Liver (tissue), 9 donors: ENCODE results near the gene ROBO3. TPM values are rescaled to one million over a fixed set of nuclear protein-coding genes. Genes with fewer than 3 reads are reported as not detected.
A peak's percentile ranks its signal among the peaks of the same experiment; 100 is the strongest.

Source experiments
- DNase-seq: peaks from one replicate; pipeline ENCODE4 v3.0.0-alpha.2; 2017; ENCODE audit warnings: low spot score
- H3K27ac ChIP-seq, 2 donors: one replicate each; pipeline ENCODE4 v1.7.0; 2013; ENCODE audit warnings: inconsistent platforms in 2 of 2, low read length in 2 of 2, control low read depth in 1 of 2, low read depth in 1 of 2, mild to moderate bottlenecking in 1 of 2
- H3K27me3 ChIP-seq, 4 donors: one replicate each; pipeline versions ENCODE4 v1.6.1 to v1.7.0; 2013; ENCODE audit warnings: low read length in 3 of 4, inconsistent platforms in 1 of 4, mild to moderate bottlenecking in 1 of 4, moderate library complexity in 1 of 4; ENCODE audit not compliant: control insufficient read depth in 4 of 4, insufficient read depth in 4 of 4
- H3K36me3 ChIP-seq, 4 donors: one replicate each; pipeline versions ENCODE4 v1.6.1 to v1.7.0; 2013; ENCODE audit warnings: low read length in 3 of 4, mild to moderate bottlenecking in 3 of 4, low read depth in 1 of 4, moderate library complexity in 1 of 4; ENCODE audit not compliant: control insufficient read depth in 4 of 4, insufficient read depth in 3 of 4
- H3K4me1 ChIP-seq, 4 donors: one replicate each; pipeline versions ENCODE4 v1.6.1 to v1.7.0; 2013; ENCODE audit warnings: low read length in 3 of 4, mild to moderate bottlenecking in 3 of 4, moderate library complexity in 1 of 4; ENCODE audit not compliant: control insufficient read depth in 4 of 4, insufficient read depth in 4 of 4
- H3K4me3 ChIP-seq, 3 donors: one replicate each; pipeline versions ENCODE4 v1.6.1 to v1.7.0; 2013; ENCODE audit warnings: low read length in 3 of 3, control low read depth in 1 of 3, low read depth in 1 of 3, mild to moderate bottlenecking in 1 of 3
- H3K9ac ChIP-seq, 2 donors: one replicate each; pipeline ENCODE4 v1.7.0; 2013; ENCODE audit warnings: low read length in 2 of 2, mild to moderate bottlenecking in 2 of 2, moderate library complexity in 2 of 2, control low read depth in 1 of 2, low read depth in 1 of 2
- H3K9me3 ChIP-seq, 4 donors: one replicate each; pipeline versions ENCODE4 v1.6.1 to v1.7.0; 2013; ENCODE audit warnings: low read length in 3 of 4; ENCODE audit not compliant: control insufficient read depth in 4 of 4
- EGR1 ChIP-seq, 2 donors: IDR thresholded peaks; 2 replicates each; pipeline ENCODE4 v1.6.1; 2016 to 2018; ENCODE audit warnings: antibody characterized with exemption in 2 of 2, low read depth in 2 of 2
- FOXA1 ChIP-seq: IDR thresholded peaks from 2 replicates; pipeline ENCODE4 v1.6.1; 2016; ENCODE audit warnings: antibody characterized with exemption
- FOXA2 ChIP-seq: IDR thresholded peaks from 2 replicates; pipeline ENCODE4 v1.6.1; 2016; ENCODE audit warnings: antibody characterized with exemption
- GABPA ChIP-seq, 2 donors: IDR thresholded peaks in 1 of 2; conservative IDR thresholded peaks in 1 of 2; 2 replicates each; pipeline ENCODE4 v1.6.1; 2016; ENCODE audit warnings: antibody characterized with exemption in 2 of 2, mild to moderate bottlenecking in 1 of 2, moderate library complexity in 1 of 2
- HNF4A ChIP-seq, 2 donors: conservative IDR thresholded peaks; 2 replicates each; pipeline ENCODE4 v1.6.1; 2016; ENCODE audit warnings: antibody characterized with exemption in 2 of 2, mild to moderate bottlenecking in 2 of 2
- HNF4G ChIP-seq: IDR thresholded peaks from 2 replicates; pipeline ENCODE4 v1.6.1; 2016; ENCODE audit warnings: antibody characterized with exemption
- MAX ChIP-seq: IDR thresholded peaks from 2 replicates; pipeline ENCODE4 v1.6.1; 2016; ENCODE audit warnings: antibody characterized with exemption
- NR2F2 ChIP-seq: IDR thresholded peaks from 2 replicates; pipeline ENCODE4 v1.6.1; 2016; ENCODE audit warnings: antibody characterized with exemption
- RAD21 ChIP-seq, 2 donors: IDR thresholded peaks; 2 replicates each; pipeline ENCODE4 v1.6.1; 2016; ENCODE audit warnings: antibody characterized with exemption in 2 of 2, mild to moderate bottlenecking in 2 of 2
- REST ChIP-seq: IDR thresholded peaks from 2 replicates; pipeline ENCODE4 v1.6.1; 2016; ENCODE audit warnings: antibody characterized with exemption, mild to moderate bottlenecking
- RXRA ChIP-seq, 2 donors: IDR thresholded peaks; 2 replicates each; pipeline ENCODE4 v1.6.1; 2017 to 2018; ENCODE audit warnings: antibody characterized with exemption in 2 of 2, mild to moderate bottlenecking in 1 of 2
- SP1 ChIP-seq: IDR thresholded peaks from 2 replicates; pipeline ENCODE4 v1.6.1; 2018; ENCODE audit warnings: antibody characterized with exemption, mild to moderate bottlenecking
- TAF1 ChIP-seq: conservative IDR thresholded peaks from 2 replicates; pipeline ENCODE4 v1.6.1; 2016; ENCODE audit warnings: antibody characterized with exemption, mild to moderate bottlenecking
- WGBS: extraction: QIAGEN DNeasy Blood & Tissue Kit; methylation state at CpG from one replicate; pipeline ENCODE4 v1.1.7; 2013; 5-methylcytosine and 5-hydroxymethylcytosine counted together
- polyA plus RNA-seq, 2 donors: library from polyadenylated mRNA; stranded (reverse) in 1 of 2; unstranded in 1 of 2; fragments of 200-250 nt in 1 of 2; fragments of >200 nt in 1 of 2; fragmentation: Nextera tagmentation in 1 of 2; extraction: Ambion mirVana in 1 of 2; gene quantifications; one replicate each; pipeline versions ENCODE4 v1.2.1 to v1.2.3, GENCODE V29; 2013 to 2015
- total RNA-seq, 2 donors: library from RNA; depleted of rRNA; stranded (reverse); fragments of >200 nt; gene quantifications; one replicate each; pipeline ENCODE4 v1.2.3, GENCODE V29; 2014
- TF ChIP-seq, protein P1 (sequence below): IDR thresholded peaks from 2 replicates; pipeline ENCODE4 v1.6.1; 2016; ENCODE audit warnings: antibody characterized with exemption
- donor health status: healthy.
- donor health status: healthy.
- donor health status: healthy.
- donor health status: healthy.
- donor health status: healthy.

The ROBO3 gene
- total and polyA plus RNA-seq, 4 donors: 1.1 to 2.2 (median 1.4) TPM

DNA sequence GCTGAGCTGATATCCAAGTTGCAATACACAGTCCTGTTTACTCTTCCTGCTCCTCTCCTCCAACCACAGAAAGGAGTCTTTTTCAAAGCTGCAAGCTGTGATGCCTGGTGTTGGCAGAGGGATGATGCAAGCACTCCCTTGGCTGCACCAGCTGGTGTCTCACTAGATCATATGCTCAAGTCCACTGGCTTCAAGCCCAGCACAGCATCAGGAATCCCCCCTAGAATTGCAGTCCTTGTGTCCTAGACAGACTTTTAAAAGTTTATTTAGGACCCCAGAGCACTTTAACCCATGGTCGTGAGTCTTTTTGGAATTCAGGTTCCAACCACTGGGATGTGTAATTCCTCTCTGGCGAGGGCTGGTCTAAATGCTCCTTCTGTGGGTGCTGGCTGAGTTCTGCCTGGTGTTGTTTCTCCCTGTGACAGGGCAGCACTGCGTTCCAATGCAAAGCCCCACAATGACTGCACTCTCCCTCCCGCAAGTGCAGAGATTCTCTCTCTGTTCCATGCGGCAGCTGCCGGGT is 51.9 kb downstream of the ROBO3 start:
- Histone ChIP-seq H3K27me3 (no peaks in the 10 kb centered on the region), H3K9ac (no peak overlapping the region), H3K9me3 (no peaks in the 10 kb centered on the region), H3K4me1 (peaks cover 2 to 24% (median 15%) of the 10 kb centered on the region in 4 donors), H3K27ac (no peak overlapping the region), H3K4me3 (no peak overlapping the region), H3K36me3 (no peaks in the 10 kb centered on the region)
- TF ChIP-seq SP1 (no peak), GABPA (IDR thresholded peaks at IDR 0.05 in 1 of 2, conservative IDR thresholded peaks at IDR 0.05 in 1 of 2) (no peak), REST (no peak), TAF1 (no peak), NR2F2 (no peak), FOXA2 (no peak), RXRA (IDR thresholded peaks at IDR 0.05) (no peak), HNF4A (conservative IDR thresholded peaks at IDR 0.05) (no peak), RAD21 (IDR thresholded peaks at IDR 0.05) (no peak), EGR1 (IDR thresholded peaks at IDR 0.05; ENCODE audit: low read depth in 2 of 2) (no peak), FOXA1 (no peak), HNF4G (no peak)
- TF ChIP-seq, protein P1, sequence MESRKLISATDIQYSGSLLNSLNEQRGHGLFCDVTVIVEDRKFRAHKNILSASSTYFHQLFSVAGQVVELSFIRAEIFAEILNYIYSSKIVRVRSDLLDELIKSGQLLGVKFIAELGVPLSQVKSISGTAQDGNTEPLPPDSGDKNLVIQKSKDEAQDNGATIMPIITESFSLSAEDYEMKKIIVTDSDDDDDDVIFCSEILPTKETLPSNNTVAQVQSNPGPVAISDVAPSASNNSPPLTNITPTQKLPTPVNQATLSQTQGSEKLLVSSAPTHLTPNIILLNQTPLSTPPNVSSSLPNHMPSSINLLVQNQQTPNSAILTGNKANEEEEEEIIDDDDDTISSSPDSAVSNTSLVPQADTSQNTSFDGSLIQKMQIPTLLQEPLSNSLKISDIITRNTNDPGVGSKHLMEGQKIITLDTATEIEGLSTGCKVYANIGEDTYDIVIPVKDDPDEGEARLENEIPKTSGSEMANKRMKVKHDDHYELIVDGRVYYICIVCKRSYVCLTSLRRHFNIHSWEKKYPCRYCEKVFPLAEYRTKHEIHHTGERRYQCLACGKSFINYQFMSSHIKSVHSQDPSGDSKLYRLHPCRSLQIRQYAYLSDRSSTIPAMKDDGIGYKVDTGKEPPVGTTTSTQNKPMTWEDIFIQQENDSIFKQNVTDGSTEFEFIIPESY: no peak
- WGBS: 90% methylated on average over 6 of the region's 6 CpGs
- DNase-seq: no peak

DNA sequence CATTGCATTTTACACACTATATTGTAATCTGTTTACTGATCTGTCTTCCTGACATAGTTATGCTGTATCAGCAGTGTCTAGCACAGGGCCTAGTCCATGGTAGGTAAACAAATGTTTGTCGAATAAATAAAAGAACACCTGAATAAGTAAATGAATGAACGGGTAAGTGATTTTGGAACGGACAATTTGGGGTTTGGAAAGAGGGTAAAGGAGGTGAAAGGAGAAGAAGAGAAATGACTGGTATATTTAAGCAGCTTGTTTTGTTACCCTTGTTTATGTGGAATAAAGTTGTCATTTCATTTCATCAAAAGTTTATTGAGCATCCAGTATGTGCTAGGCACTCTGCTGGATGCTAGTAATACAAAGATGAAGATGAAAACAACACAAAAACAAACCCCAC is 53.7 kb downstream of the ROBO3 start, which contains the start of gene HEPN1:
Gene HEPN1 (plus strand): TSS at position 301 of the 400 bp plus-strand sequence.
- WGBS: 35% methylated on average over 3 of the region's 3 CpGs
- H3K36me3 ChIP-seq: no peaks in the 10 kb centered on the region
- TF ChIP-seq HNF4A (conservative IDR thresholded peaks at IDR 0.05) (peak in 1 of 2 donors; percentile 12), GABPA (IDR thresholded peaks at IDR 0.05 in 1 of 2, conservative IDR thresholded peaks at IDR 0.05 in 1 of 2) (no peak)

DNA sequence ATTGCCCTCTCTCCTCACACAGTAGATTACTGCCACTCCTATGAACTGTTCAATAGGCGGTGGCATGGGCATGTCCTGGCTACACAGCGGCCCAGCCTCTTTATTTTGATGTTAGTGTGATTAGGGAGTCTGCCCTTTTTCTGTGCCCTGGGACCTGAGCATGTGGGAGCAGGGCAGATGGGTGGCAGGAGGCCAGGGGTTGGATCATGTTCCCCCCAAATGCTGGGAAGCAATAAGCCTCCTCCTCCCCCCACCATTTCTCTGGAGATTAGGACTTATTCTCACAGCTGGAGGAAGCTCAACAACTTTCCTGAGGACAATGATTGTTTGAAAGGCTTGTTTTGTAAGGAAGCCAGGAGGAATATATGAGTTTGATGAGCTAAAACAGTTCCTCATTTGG is 54.7 kb downstream of the ROBO3 start:
- peaks cover 2 to 24% (median 15%) of the 10 kb centered on the region in 4 donors for H3K4me1 ChIP-seq
- WGBS: 92% methylated on average over 2 of the region's 2 CpGs
- no peaks in the 10 kb centered on the region for H3K36me3 ChIP-seq
- H3K27me3 ChIP-seq: no peaks in the 10 kb centered on the region
- no peak overlapping the region for H3K4me3 ChIP-seq
- no peak for DNase-seq
- no peaks in the 10 kb centered on the region for H3K9me3 ChIP-seq
- H3K9ac ChIP-seq: no peak overlapping the region
- TF ChIP-seq SP1: no peak
- no peak for TF ChIP-seq RAD21 (IDR thresholded peaks at IDR 0.05)
- no peak for TF ChIP-seq HNF4G
- TF ChIP-seq FOXA1: no peak
- no peak for TF ChIP-seq FOXA2
- no peak for TF ChIP-seq MAX
- no peak for TF ChIP-seq NR2F2
- H3K27ac ChIP-seq: no peak overlapping the region

More for the DNA sequence above, 53.7 kb downstream of the ROBO3 start, which contains the start of gene HEPN1:
- DNase-seq: no peak
- Histone ChIP-seq H3K9ac (no peak within 1 kb of the TSS), H3K9me3 (no peaks in the 10 kb centered on the region), H3K27ac (no peak within 1 kb of the TSS), H3K4me1 (peaks cover 2 to 24% (median 15%) of the 10 kb centered on the region in 4 donors), H3K27me3 (no peaks in the 10 kb centered on the region), H3K4me3 (no peak within 1 kb of the TSS)
